ENCODE measurements around the gene PLD2.

GRCh38 chr17:4816826-4817225 is 9.9 kb downstream of the PLD2 start:
- no peak for TF ChIP-seq ARID4B (CRISPR knock-in tag; IDR thresholded peaks at IDR 0.05)
- no peak for TF ChIP-seq E2F5 (CRISPR knock-in tag; IDR thresholded peaks at IDR 0.05)
